NCI-H1417 (cell line): ENCODE results near the gene IGSF9B.
A peak's percentile ranks its signal among the peaks of the same experiment; 100 is the strongest.

Experiments
- DNase-seq, 3 experiments: peaks; one replicate each; lab custom pipeline; 2025; lab: John Stamatoyannopoulos, UW

IGSF9B gene

GRCh38 chr11:133921026-133921425 is 35.7 kb downstream of the IGSF9B start:
- DNase-seq, result no peak

- DNase-seq, result no peak
These were observed 36.4 kb downstream of the IGSF9B start for GRCh38 chr11:133920109-133920990.

- no peak for DNase-seq
These were observed 37.2 kb downstream of the IGSF9B start for GRCh38 chr11:133919330-133920108.

GRCh38 chr11:133918608-133919260 is 38.0 kb downstream of the IGSF9B start:
- no peak for DNase-seq

GRCh38 chr11:133917921-133918607 is 38.7 kb downstream of the IGSF9B start:
- no peak for DNase-seq

GRCh38 chr11:133916784-133917440 is 39.9 kb downstream of the IGSF9B start:
- DNase-seq, result peak in 1 of 3 experiments; percentile 65

GRCh38 chr11:133913761-133914160 is 43.0 kb downstream of the IGSF9B start:
- peak in 1 of 3 experiments; percentile 78 for DNase-seq

- DNase-seq, result peak in 1 of 3 experiments; percentile 8
These were observed 45.6 kb downstream of the IGSF9B start for GRCh38 chr11:133911171-133911570.

- DNase-seq, result no peak
These were observed 46.7 kb downstream of the IGSF9B start for GRCh38 chr11:133910101-133910500.

GRCh38 chr11:133908827-133909226 is 47.9 kb downstream of the IGSF9B start:
- DNase-seq, result no peak

GRCh38 chr11:133907841-133908241 is 48.9 kb downstream of the IGSF9B start:
- DNase-seq, result peak in 2 of 3 experiments; percentile 82 to 93

- no peak for DNase-seq
These were observed 49.6 kb downstream of the IGSF9B start for GRCh38 chr11:133907216-133907615.

- DNase-seq, result no peak
These were observed 50.0 kb downstream of the IGSF9B start for GRCh38 chr11:133906746-133907145.

- DNase-seq, result no peak
These were observed 50.5 kb downstream of the IGSF9B start for GRCh38 chr11:133906241-133906640.

GRCh38 chr11:133905677-133906156 is 51.1 kb downstream of the IGSF9B start:
- DNase-seq, result no peak

GRCh38 chr11:133904818-133905515 is 51.8 kb downstream of the IGSF9B start:
- no peak for DNase-seq

GRCh38 chr11:133903875-133904817 is 52.6 kb downstream of the IGSF9B start:
- no peak for DNase-seq

- no peak for DNase-seq
These were observed 53.7 kb downstream of the IGSF9B start for GRCh38 chr11:133903056-133903455.

GRCh38 chr11:133902506-133902905 is 54.3 kb downstream of the IGSF9B start:
- DNase-seq, result no peak
